ENCODE results near the gene ANP32A. TPM values are rescaled to one million over a fixed set of nuclear protein-coding genes. Genes with fewer than 3 reads are reported as not detected.

Gene ANP32A
- total RNA-seq, 1 experiment from 2014 or later: 220 TPM

DNA sequence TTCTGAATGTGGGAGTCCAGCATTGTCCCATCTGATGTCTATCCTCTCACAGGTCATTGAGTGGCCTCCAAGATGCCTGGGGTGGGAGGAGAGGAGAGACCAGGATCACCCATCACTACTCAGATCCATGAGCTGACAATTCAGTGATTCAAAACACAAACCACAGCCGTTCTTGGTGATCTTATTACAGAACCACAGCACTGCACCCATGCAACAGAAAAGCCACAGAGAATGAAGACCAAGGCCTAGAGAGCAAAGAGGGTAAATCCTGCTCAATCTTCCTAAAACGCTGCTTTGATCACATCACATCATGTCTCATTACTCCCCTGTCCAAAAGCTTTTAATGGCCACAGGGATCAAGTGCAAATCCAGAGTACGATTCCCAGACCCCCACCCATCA is 23.5 kb downstream of the ANP32A start:
- Histone ChIP-seq H3K79me2 (ENCODE audit: insufficient read depth, low read length) (peaks cover 98% of the 10 kb centered on the region), H3K4me1 (ENCODE audit: control insufficient read depth in 1 of 2, insufficient read depth in 2 of 2, low read length in 2 of 2) (no peaks in the 10 kb centered on the region), H3K9me2 (ENCODE audit: insufficient read depth) (no peaks in the 10 kb centered on the region), H3K36me3 (ENCODE audit: control insufficient read depth in 1 of 2, insufficient read depth in 2 of 2, low read length in 2 of 2) (no peaks in the 10 kb centered on the region), H3K4me3 (replicated peaks in 1 of 2; ENCODE audit: low read depth in 1 of 2, low read length in 2 of 2) (no peak overlapping the region), H3K9me3 (ENCODE audit: control insufficient read depth in 1 of 2, insufficient read depth in 1 of 2, low read depth in 1 of 2, low read length in 2 of 2) (no peaks in the 10 kb centered on the region), H3K27ac (ENCODE audit: low read depth, low read length) (no peak overlapping the region), H4K20me1 (ENCODE audit: insufficient read depth) (peaks cover 11% of the 10 kb centered on the region; the same call in 1 of the 2 replicates), H2AFZ (ENCODE audit: low read depth, low read length, poor library complexity, severe bottlenecking) (no peak overlapping the region), H3K4me2 (ENCODE audit: low read length) (no peak overlapping the region), H3K9ac (ENCODE audit: low read length) (no peak overlapping the region), H3K27me3 (ENCODE audit: insufficient read depth, low read length) (no peaks in the 10 kb centered on the region)
- POLR2A ChIA-PET: no interaction called here
- RAD21 ChIA-PET (ENCODE audit: low non-redundant PET in 1 of 2, low total read pairs in 2 of 2, uncharacterized antibody in 2 of 2, unreplicated experiment in 2 of 2): no interaction called here
- intact Hi-C loops (cut with micrococcal nuclease): no loop called here
- DNase-seq (ENCODE audit: low read depth, low spot score) (no peak), ATAC-seq (no peak)
- no TSS peak for BruUV-seq (replicated peaks)
- TF ChIP-seq EZH2phosphoT487 (IDR thresholded peaks at IDR 0.05; ENCODE audit: borderline replicate concordance): no peak
- TF ChIP-seq EZH2 (IDR thresholded peaks at IDR 0.05): no peak
- no peak for TF ChIP-seq JUND (IDR thresholded peaks at IDR 0.05)
- TF ChIP-seq CBX3 (IDR thresholded peaks at IDR 0.05; ENCODE audit: low read depth): no peak
- TF ChIP-seq, protein P1, sequence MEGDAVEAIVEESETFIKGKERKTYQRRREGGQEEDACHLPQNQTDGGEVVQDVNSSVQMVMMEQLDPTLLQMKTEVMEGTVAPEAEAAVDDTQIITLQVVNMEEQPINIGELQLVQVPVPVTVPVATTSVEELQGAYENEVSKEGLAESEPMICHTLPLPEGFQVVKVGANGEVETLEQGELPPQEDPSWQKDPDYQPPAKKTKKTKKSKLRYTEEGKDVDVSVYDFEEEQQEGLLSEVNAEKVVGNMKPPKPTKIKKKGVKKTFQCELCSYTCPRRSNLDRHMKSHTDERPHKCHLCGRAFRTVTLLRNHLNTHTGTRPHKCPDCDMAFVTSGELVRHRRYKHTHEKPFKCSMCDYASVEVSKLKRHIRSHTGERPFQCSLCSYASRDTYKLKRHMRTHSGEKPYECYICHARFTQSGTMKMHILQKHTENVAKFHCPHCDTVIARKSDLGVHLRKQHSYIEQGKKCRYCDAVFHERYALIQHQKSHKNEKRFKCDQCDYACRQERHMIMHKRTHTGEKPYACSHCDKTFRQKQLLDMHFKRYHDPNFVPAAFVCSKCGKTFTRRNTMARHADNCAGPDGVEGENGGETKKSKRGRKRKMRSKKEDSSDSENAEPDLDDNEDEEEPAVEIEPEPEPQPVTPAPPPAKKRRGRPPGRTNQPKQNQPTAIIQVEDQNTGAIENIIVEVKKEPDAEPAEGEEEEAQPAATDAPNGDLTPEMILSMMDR (IDR thresholded peaks at IDR 0.05 in 2 of 3, conservative IDR thresholded peaks at IDR 0.05 in 1 of 3; ENCODE audit: borderline replicate concordance in 1 of 3, insufficient read depth in 1 of 3, low read depth in 2 of 3, low read length in 2 of 3): no peak
- no peak for TF ChIP-seq POLR2AphosphoS5 (IDR thresholded peaks at IDR 0.05; ENCODE audit: low read depth, low read length)
- TF ChIP-seq SIN3A (IDR thresholded peaks at IDR 0.05; ENCODE audit: low read depth): no peak
- no peak for TF ChIP-seq POLR2A (IDR thresholded peaks at IDR 0.05; ENCODE audit: borderline replicate concordance, extremely low read depth, insufficient read depth, insufficient read length)
- TF ChIP-seq, protein P2, sequence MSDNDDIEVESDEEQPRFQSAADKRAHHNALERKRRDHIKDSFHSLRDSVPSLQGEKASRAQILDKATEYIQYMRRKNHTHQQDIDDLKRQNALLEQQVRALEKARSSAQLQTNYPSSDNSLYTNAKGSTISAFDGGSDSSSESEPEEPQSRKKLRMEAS (IDR thresholded peaks at IDR 0.05): no peak
- TF ChIP-seq ELF1 (IDR thresholded peaks at IDR 0.05; ENCODE audit: borderline replicate concordance, low read depth): no peak
- TF ChIP-seq, protein P3, sequence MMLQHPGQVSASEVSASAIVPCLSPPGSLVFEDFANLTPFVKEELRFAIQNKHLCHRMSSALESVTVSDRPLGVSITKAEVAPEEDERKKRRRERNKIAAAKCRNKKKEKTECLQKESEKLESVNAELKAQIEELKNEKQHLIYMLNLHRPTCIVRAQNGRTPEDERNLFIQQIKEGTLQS (IDR thresholded peaks at IDR 0.05): no peak
- TF ChIP-seq FOSL1 (IDR thresholded peaks at IDR 0.05; ENCODE audit: low read depth): no peak
- TF ChIP-seq ZNF274 (IDR thresholded peaks at IDR 0.05; ENCODE audit: low read depth, low read length): no peak
- TF ChIP-seq, protein P4, sequence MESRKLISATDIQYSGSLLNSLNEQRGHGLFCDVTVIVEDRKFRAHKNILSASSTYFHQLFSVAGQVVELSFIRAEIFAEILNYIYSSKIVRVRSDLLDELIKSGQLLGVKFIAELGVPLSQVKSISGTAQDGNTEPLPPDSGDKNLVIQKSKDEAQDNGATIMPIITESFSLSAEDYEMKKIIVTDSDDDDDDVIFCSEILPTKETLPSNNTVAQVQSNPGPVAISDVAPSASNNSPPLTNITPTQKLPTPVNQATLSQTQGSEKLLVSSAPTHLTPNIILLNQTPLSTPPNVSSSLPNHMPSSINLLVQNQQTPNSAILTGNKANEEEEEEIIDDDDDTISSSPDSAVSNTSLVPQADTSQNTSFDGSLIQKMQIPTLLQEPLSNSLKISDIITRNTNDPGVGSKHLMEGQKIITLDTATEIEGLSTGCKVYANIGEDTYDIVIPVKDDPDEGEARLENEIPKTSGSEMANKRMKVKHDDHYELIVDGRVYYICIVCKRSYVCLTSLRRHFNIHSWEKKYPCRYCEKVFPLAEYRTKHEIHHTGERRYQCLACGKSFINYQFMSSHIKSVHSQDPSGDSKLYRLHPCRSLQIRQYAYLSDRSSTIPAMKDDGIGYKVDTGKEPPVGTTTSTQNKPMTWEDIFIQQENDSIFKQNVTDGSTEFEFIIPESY (IDR thresholded peaks at IDR 0.05; ENCODE audit: extremely low read depth, insufficient replicate concordance, low read length): no peak
- no peak for TF ChIP-seq SP1 (IDR thresholded peaks at IDR 0.05; ENCODE audit: low read depth)
- TF ChIP-seq SRF (IDR thresholded peaks at IDR 0.05; ENCODE audit: low read depth): no peak
- CTCF ChIA-PET: no interaction called here
